HG03439 (cell line): ENCODE data around the gene ATXN3.

Source experiments
- ATAC-seq: cut with Tn5 transposase; IDR thresholded peaks from one replicate; pipeline ENCODE4 v1.9.1; 2021; ENCODE audit warnings: mild to moderate bottlenecking, moderate library complexity; ENCODE audit not compliant: unreplicated experiment

ATXN3 gene

GRCh38 chr14:92010644-92011043 lies 95.7 kb downstream of the ATXN3 start:
- ATAC-seq: no peak

GRCh38 chr14:92009604-92010003 lies 96.8 kb downstream of the ATXN3 start:
- no peak for ATAC-seq
